ENCODE measurements around the gene TMCO1. TPM values are rescaled to one million over a fixed set of nuclear protein-coding genes. Genes with fewer than 3 reads are reported as not detected.
"Not testable (repeated sequence)": the region's sequence is repeated elsewhere in the genome, so short reads cannot be mapped to it uniquely, and the experiment has no call there.

Gene TMCO1
- 10 to 100 TPM; 57.1 to 89.4 (median 68.8) TPM for total RNA-seq

- Histone ChIP-seq H3K36me3 (no peaks in the 10 kb centered on the region), H3K27me3 (no peaks in the 10 kb centered on the region), H3K27ac (peak within 1 kb of the TSS; percentile 86 to 90), H3K4me3 (peak within 1 kb of the TSS; percentile 67 to 83 (median 74)), H3K9me3 (no peaks in the 10 kb centered on the region), H3K4me1 (peaks cover 0 to 9% of the 10 kb centered on the region in 2 donors)
- intact Hi-C loops (cut with DNase I; ENCODE audit: low total_unique reads) = loop anchor here (10.0 kb wide), 1 partner anchor 134 kb away; the partner anchor contains the start of gene MGST3
- DNase-seq (ENCODE audit: low spot score in 2 of 2) = peak; percentile 90 to 96
- TF ChIP-seq POLR2A (IDR thresholded peaks at IDR 0.05) (no peak), POLR2AphosphoS5 (IDR thresholded peaks at IDR 0.05) (peak; percentile 76 to 91 (median 82)), CTCF (IDR thresholded peaks at IDR 0.05) (peak in 1 of 3 donors; percentile 11)
These were observed at the start of gene TMCO1 for GRCh38 chr1:165768513-165769394. Gene TMCO1, minus strand, starts transcription at chr1:165768868. Its CDS starts 117 bp downstream, at chr1:165768751.

- intact Hi-C loops (cut with DNase I; ENCODE audit: low total_unique reads) = no loop called here
- Histone ChIP-seq H3K4me3 (no peak overlapping the region), H3K9me3 (no peaks in the 10 kb centered on the region), H3K27me3 (no peaks in the 10 kb centered on the region), H3K4me1 (no peaks in the 10 kb centered on the region), H3K27ac (no peak overlapping the region), H3K36me3 (no peaks in the 10 kb centered on the region)
- DNase-seq (ENCODE audit: low spot score in 2 of 2) = no peak
- TF ChIP-seq CTCF (IDR thresholded peaks at IDR 0.05) = no peak
- TF ChIP-seq POLR2AphosphoS5 (IDR thresholded peaks at IDR 0.05) = no peak
- TF ChIP-seq POLR2A (IDR thresholded peaks at IDR 0.05) = no peak
These were observed 48.3 kb upstream of the TMCO1 start for GRCh38 chr1:165816826-165817497.

- DNase-seq (ENCODE audit: low spot score in 2 of 2) = no peak
- no peaks in the 10 kb centered on the region for H3K9me3 ChIP-seq
- intact Hi-C loops (cut with DNase I; ENCODE audit: low total_unique reads) = no loop called here
- H3K27ac ChIP-seq = no peak overlapping the region
- no peaks in the 10 kb centered on the region for H3K36me3 ChIP-seq
- no peak for TF ChIP-seq POLR2AphosphoS5 (IDR thresholded peaks at IDR 0.05)
- TF ChIP-seq CTCF (IDR thresholded peaks at IDR 0.05) = no peak
- no peak for TF ChIP-seq POLR2A (IDR thresholded peaks at IDR 0.05)
- H3K4me1 ChIP-seq = no peaks in the 10 kb centered on the region
- H3K27me3 ChIP-seq = no peaks in the 10 kb centered on the region
- no peak overlapping the region for H3K4me3 ChIP-seq
These were observed 47.5 kb upstream of the TMCO1 start for GRCh38 chr1:165816157-165816556.

GRCh38 chr1:165815725-165816124, 47.1 kb upstream of the TMCO1 start:
- Histone ChIP-seq H3K36me3 (no peaks in the 10 kb centered on the region), H3K9me3 (no peaks in the 10 kb centered on the region), H3K4me3 (no peak overlapping the region), H3K4me1 (no peaks in the 10 kb centered on the region), H3K27ac (no peak overlapping the region), H3K27me3 (no peaks in the 10 kb centered on the region)
- intact Hi-C loops (cut with DNase I; ENCODE audit: low total_unique reads) = no loop called here
- no peak for TF ChIP-seq POLR2A (IDR thresholded peaks at IDR 0.05)
- DNase-seq (ENCODE audit: low spot score in 2 of 2) = no peak

GRCh38 chr1:165807613-165808012, 38.9 kb upstream of the TMCO1 start:
- no peaks in the 10 kb centered on the region for H3K27me3 ChIP-seq
- no peak for DNase-seq (ENCODE audit: low spot score in 2 of 2)
- intact Hi-C loops (cut with DNase I; ENCODE audit: low total_unique reads) = no loop called here
- TF ChIP-seq POLR2A (IDR thresholded peaks at IDR 0.05) (no peak), POLR2AphosphoS5 (IDR thresholded peaks at IDR 0.05) (no peak), CTCF (IDR thresholded peaks at IDR 0.05) (no peak)
- H3K27ac ChIP-seq = peak overlapping the region in 1 of 2 donors; percentile 4
- H3K9me3 ChIP-seq = no peaks in the 10 kb centered on the region
- H3K36me3 ChIP-seq = no peaks in the 10 kb centered on the region
- no peaks in the 10 kb centered on the region for H3K4me1 ChIP-seq
- no peak overlapping the region for H3K4me3 ChIP-seq

- H3K9me3 ChIP-seq; DNase-seq (ENCODE audit: low spot score in 2 of 2); H3K36me3 ChIP-seq; intact Hi-C loops (cut with DNase I; ENCODE audit: low total_unique reads); H3K4me1 ChIP-seq; H3K27ac ChIP-seq; H3K4me3 ChIP-seq; H3K27me3 ChIP-seq: not testable (repeated sequence)
These were observed 35.8 kb upstream of the TMCO1 start for GRCh38 chr1:165804513-165804912.
